Gastrocnemius medialis (tissue), 4 donors: Measurements from ENCODE around the gene HIPK4.

Source experiments
- CTCF ChIP-seq, 5 experiments: fragments of 450-650 bp in 3 of 5; fragments of 200-600 bp in 2 of 5; sonication (generic) in 2 of 5; IDR thresholded peaks in 4 of 5; conservative IDR thresholded peaks in 1 of 5; 1 replicate in 4 of 5; 2 replicates in 1 of 5; pipeline ENCODE4 v1.5.1; 2016 to 2019; ENCODE audit warnings: antibody characterized with exemption in 5 of 5, mild to moderate bottlenecking in 3 of 5, moderate library complexity in 3 of 5
- POLR2A ChIP-seq, 2 donors: fragments of 450-650 bp; IDR thresholded peaks; one replicate each; pipeline ENCODE4 v1.6.1; 2017; ENCODE audit warnings: antibody characterized with exemption in 2 of 2, mild to moderate bottlenecking in 2 of 2, moderate library complexity in 2 of 2

GRCh38 chr19:40413291-40413845 is 23.4 kb upstream of the HIPK4 start, which contains the start of gene PRX:
- TF ChIP-seq CTCF (IDR thresholded peaks at IDR 0.05 in 4 of 5, conservative IDR thresholded peaks at IDR 0.05 in 1 of 5) (no peak), POLR2A (IDR thresholded peaks at IDR 0.05) (no peak)
